Caco-2 (cell line): ENCODE results near the gene HNRNPA2B1. TPM values are rescaled to one million over a fixed set of nuclear protein-coding genes. Genes with fewer than 3 reads are reported as not detected.

Experiments used
- BruUV-seq: library from RNA; stranded (reverse); fragments of 400-500 nt; replicated peaks from 2 replicates; lab custom pipeline; 2021; lab: Mats Ljungman, UMichigan
- CTCF ChIA-PET: fragments of 300-600 bp; sonication (Branson Sonifier 250); formaldehyde crosslinking; loops from one replicate; lab custom pipeline; 2022; ENCODE audit warnings: antibody characterized with exemption; lab: Charles Lee
- POLR2A ChIA-PET: fragments of 300-600 bp; sonication (Branson Sonifier 250); formaldehyde crosslinking; loops from one replicate; lab custom pipeline; 2022; ENCODE audit warnings: antibody characterized with exemption; lab: Charles Lee
- DNase-seq, 2 experiments: peaks; one replicate each; pipeline versions ENCODE4 v3.0.0 to v3.0.0-alpha.2; 2020 to 2022
- H3K27me3 ChIP-seq: replicated peaks from 2 replicates; pipeline ENCODE4 v1.6.0; 2011; ENCODE audit warnings: low read length; ENCODE audit not compliant: control insufficient read depth, insufficient read depth
- H3K36me3 ChIP-seq: 2 replicates; pipeline ENCODE4 v1.5.1; 2011; ENCODE audit warnings: low read length; ENCODE audit not compliant: control insufficient read depth, insufficient read depth
- H3K4me1 ChIP-seq: fragments of 250-450 bp; sonication (Bioruptor Pico); 2 replicates; pipeline ENCODE4 v1.5.1; 2020; ENCODE audit warnings: mild to moderate bottlenecking
- H3K4me3 ChIP-seq: 2 replicates; pipeline ENCODE4 v1.5.1; 2011; ENCODE audit warnings: low read depth, mild to moderate bottlenecking, control low read depth, low read length
- H3K9me3 ChIP-seq: fragments of 250-450 bp; sonication (Bioruptor Pico); 2 replicates; pipeline ENCODE4 v1.5.1; 2020; ENCODE audit warnings: mild to moderate bottlenecking, moderate library complexity
- H3K27ac Mint-ChIP-seq: one replicate; pipeline ENCODE4 v1.8.0; 2022; ENCODE audit warnings: mixed read lengths; ENCODE audit not compliant: unreplicated experiment
- H3K27me3 Mint-ChIP-seq: one replicate; pipeline ENCODE4 v1.8.0; 2022; ENCODE audit warnings: mixed read lengths; ENCODE audit not compliant: insufficient read depth, unreplicated experiment
- H3K36me3 Mint-ChIP-seq: one replicate; pipeline ENCODE4 v1.8.0; 2022; ENCODE audit warnings: mild to moderate bottlenecking, mixed read lengths; ENCODE audit not compliant: insufficient read depth, unreplicated experiment
- H3K4me1 Mint-ChIP-seq: one replicate; pipeline ENCODE4 v1.8.0; 2022; ENCODE audit warnings: low read depth, mixed read lengths; ENCODE audit not compliant: unreplicated experiment
- H3K4me3 Mint-ChIP-seq: one replicate; pipeline ENCODE4 v1.8.0; 2022; ENCODE audit warnings: mild to moderate bottlenecking, moderate library complexity, mixed read lengths; ENCODE audit not compliant: unreplicated experiment
- H3K9me3 Mint-ChIP-seq: one replicate; pipeline ENCODE4 v1.8.0; 2022; ENCODE audit warnings: mixed read lengths; ENCODE audit not compliant: unreplicated experiment
- intact Hi-C: fragments of 100-400 bp; cut with micrococcal nuclease; formaldehyde crosslinking; loops from one replicate; pipeline ENCODE4 v1.10.0; 2022; ENCODE audit not compliant: unreplicated experiment
- total RNA-seq: library from RNA; stranded (reverse); gene quantifications from 2 replicates; pipeline ENCODE4 v1.2.3, GENCODE V29; 2022
- TF ChIP-seq, protein P1 (sequence below), 2 experiments: fragments of 200-600 bp in 1 of 2; IDR thresholded peaks; 1 replicate in 1 of 2; 2 replicates in 1 of 2; pipeline versions ENCODE4 v1.5.1 to v1.8.0; 2011 to 2022; ENCODE audit warnings: antibody characterized with exemption in 1 of 2, control low read depth in 1 of 2, inconsistent platforms in 1 of 2, low read depth in 1 of 2, low read length in 1 of 2, mild to moderate bottlenecking in 1 of 2, moderate library complexity in 1 of 2; ENCODE audit not compliant: insufficient read depth in 1 of 2, severe bottlenecking in 1 of 2, unreplicated experiment in 1 of 2

HNRNPA2B1 gene
- total RNA-seq, 1 experiment from 2014 or later: 799 TPM

DNA sequence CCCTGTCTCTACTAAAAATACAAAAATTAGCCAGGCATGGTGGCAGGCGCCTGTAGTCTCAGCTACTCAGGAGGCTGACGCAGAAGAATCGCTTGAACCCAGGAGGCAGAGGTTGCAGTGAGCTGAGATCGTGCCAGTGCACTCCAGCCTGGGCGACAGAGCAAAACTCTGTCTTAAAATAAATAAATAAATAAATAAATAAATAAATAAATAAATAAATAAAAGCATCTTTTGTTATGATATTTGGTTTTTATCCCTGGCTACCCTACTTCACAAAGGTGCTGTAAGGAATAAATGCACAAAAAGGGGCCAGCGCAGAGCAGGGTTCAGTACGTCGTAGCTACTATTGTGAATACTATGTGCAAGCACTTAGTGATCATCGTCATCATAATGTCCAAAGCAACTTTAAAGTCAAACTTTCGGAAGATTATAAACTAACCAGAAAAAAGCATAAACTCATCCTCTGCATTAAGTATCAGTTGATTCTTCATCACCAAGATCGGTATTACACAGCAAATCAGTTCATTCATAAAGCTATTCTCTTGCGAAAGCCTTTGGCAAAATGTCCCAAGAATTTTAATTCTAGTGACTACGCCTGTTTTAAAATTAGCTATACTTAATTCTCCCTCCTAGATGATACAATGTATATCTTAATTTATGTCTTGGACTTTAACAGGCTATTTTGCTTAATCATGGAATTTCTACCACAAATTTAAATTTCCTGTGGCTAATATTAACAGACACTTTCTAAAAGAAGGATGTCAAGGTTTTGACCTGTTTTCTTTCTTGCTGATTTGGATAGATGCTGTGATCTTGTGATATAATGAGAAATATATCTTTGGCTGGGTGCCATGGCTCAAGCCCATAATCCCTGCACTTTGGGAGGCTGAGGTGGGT lies 56.1 kb downstream of the HNRNPA2B1 start:
- BruUV-seq: no TSS peak
- H3K27ac Mint-ChIP-seq: no peak overlapping the region

DNA sequence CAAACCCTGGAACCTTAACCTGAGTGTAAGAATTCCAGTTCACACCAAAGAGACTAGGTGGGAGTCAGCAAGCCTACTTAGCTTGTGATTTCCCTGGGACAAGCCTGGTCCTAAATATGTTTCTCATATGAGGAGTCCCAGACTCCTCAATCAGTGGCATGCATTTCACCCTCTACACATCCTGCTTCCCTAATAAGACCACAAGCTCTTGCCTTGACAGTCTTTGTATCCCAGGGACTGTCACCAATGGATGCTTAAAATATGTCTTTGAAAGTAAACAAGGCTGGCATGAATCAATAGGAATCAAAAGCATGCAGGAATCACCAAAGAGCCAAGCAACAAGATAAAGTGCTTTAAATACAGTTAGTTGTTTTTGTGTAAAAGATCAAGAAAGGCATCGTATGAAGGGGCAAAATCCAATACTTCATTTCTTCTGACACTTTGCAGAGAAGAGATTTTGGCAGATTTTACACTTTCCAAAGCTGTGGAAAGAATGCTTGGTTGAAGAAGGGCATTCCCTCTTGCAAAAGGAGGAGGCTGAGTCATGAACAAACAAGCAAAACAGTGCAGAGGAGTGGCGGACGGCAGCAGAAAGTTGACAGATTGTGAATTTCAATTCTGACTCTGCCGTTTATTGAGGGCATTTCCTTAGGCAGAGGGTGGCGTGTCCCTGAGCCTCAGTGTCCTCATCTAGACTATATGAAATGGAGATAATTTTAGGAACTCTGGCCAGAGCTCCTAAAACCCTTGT lies 57.1 kb downstream of the HNRNPA2B1 start:
- Mint-ChIP-seq H3K9me3 (no peaks in the 10 kb centered on the region), H3K27me3 (no peaks in the 10 kb centered on the region), H3K27ac (no peak overlapping the region), H3K4me3 (no peak overlapping the region), H3K36me3 (peaks cover 6% of the 10 kb centered on the region), H3K4me1 (peaks cover 8% of the 10 kb centered on the region)
- H3K4me3 ChIP-seq: no peak overlapping the region
- H3K27me3 ChIP-seq: no peaks in the 10 kb centered on the region
- ChIA-PET POLR2A (no interaction called here), CTCF (interaction anchor here (0.5 to 0.6 kb wide), 2 partner anchors 215 to 1036 kb away, joined by 4 read pairs; no protein-coding TSS in a partner anchor)
- BruUV-seq: no TSS peak
- TF ChIP-seq, protein P1, sequence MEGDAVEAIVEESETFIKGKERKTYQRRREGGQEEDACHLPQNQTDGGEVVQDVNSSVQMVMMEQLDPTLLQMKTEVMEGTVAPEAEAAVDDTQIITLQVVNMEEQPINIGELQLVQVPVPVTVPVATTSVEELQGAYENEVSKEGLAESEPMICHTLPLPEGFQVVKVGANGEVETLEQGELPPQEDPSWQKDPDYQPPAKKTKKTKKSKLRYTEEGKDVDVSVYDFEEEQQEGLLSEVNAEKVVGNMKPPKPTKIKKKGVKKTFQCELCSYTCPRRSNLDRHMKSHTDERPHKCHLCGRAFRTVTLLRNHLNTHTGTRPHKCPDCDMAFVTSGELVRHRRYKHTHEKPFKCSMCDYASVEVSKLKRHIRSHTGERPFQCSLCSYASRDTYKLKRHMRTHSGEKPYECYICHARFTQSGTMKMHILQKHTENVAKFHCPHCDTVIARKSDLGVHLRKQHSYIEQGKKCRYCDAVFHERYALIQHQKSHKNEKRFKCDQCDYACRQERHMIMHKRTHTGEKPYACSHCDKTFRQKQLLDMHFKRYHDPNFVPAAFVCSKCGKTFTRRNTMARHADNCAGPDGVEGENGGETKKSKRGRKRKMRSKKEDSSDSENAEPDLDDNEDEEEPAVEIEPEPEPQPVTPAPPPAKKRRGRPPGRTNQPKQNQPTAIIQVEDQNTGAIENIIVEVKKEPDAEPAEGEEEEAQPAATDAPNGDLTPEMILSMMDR (IDR thresholded peaks at IDR 0.05; ENCODE audit: insufficient read depth in 1 of 2, low read depth in 1 of 2, low read length in 1 of 2, severe bottlenecking in 1 of 2, unreplicated experiment in 1 of 2): no peak
- H3K9me3 ChIP-seq: 0 out of 2 replicates have a peak, but pooled peaks cover 2% of the 10 kb centered on the region
- no peaks in the 10 kb centered on the region for H3K36me3 ChIP-seq
- no peaks in the 10 kb centered on the region for H3K4me1 ChIP-seq
- no peak for DNase-seq
- intact Hi-C loops: no loop called here

More for the DNA sequence above, 56.1 kb downstream of the HNRNPA2B1 start:
- Mint-ChIP-seq H3K4me3 (no peak overlapping the region), H3K27me3 (no peaks in the 10 kb centered on the region), H3K4me1 (peaks cover 8% of the 10 kb centered on the region), H3K36me3 (peaks cover 6% of the 10 kb centered on the region), H3K9me3 (no peaks in the 10 kb centered on the region)
- 0 out of 2 replicates have a peak, but pooled peaks cover 2% of the 10 kb centered on the region for H3K9me3 ChIP-seq
- no peaks in the 10 kb centered on the region for H3K27me3 ChIP-seq
- H3K4me1 ChIP-seq: no peaks in the 10 kb centered on the region
- TF ChIP-seq, protein P1 (IDR thresholded peaks at IDR 0.05; ENCODE audit: insufficient read depth in 1 of 2, low read depth in 1 of 2, low read length in 1 of 2, severe bottlenecking in 1 of 2, unreplicated experiment in 1 of 2): no peak
- H3K36me3 ChIP-seq: no peaks in the 10 kb centered on the region
- H3K4me3 ChIP-seq: no peak overlapping the region
- ChIA-PET POLR2A (no interaction called here), CTCF (interaction anchor here (0.6 kb wide), 1 partner anchor 1035 kb away, joined by 4 read pairs; no protein-coding TSS in a partner anchor)
- no peak for DNase-seq
- intact Hi-C loops: no loop called here

DNA sequence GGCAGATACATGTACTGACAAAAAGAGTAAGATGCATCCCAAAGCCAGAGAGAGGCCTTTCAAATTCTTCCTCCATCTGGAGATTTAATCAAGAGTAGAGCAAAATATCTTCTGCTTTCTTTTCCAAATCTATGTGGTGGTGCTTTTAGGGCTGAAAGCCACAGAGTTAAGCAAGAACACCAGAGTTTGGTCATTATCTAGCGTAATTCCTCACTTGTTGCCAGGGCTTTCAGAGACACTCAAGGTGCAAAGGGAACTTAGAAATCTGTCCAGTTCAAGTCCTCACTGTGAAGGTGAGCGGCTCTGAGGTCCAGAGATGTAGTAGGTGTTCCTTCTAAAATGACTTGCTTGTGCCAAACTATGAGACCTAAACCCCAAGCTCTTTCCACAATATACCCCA lies 59.5 kb downstream of the HNRNPA2B1 start:
- ChIA-PET CTCF (no interaction called here), POLR2A (no interaction called here)
- Histone ChIP-seq H3K27me3 (no peaks in the 10 kb centered on the region), H3K4me1 (no peaks in the 10 kb centered on the region), H3K9me3 (no peaks in the 10 kb centered on the region; the same call in 1 of the 2 replicates), H3K4me3 (no peak overlapping the region), H3K36me3 (no peaks in the 10 kb centered on the region)
- no peak overlapping the region for H3K27ac Mint-ChIP-seq
- no peaks in the 10 kb centered on the region for H3K27me3 Mint-ChIP-seq
- H3K36me3 Mint-ChIP-seq: no peaks in the 10 kb centered on the region
- TF ChIP-seq, protein P1 (IDR thresholded peaks at IDR 0.05; ENCODE audit: insufficient read depth in 1 of 2, low read depth in 1 of 2, low read length in 1 of 2, severe bottlenecking in 1 of 2, unreplicated experiment in 1 of 2): no peak
- H3K4me1 Mint-ChIP-seq: peaks cover 8% of the 10 kb centered on the region
- no peak for DNase-seq
- intact Hi-C loops: no loop called here
- no peaks in the 10 kb centered on the region for H3K9me3 Mint-ChIP-seq
- no peak overlapping the region for H3K4me3 Mint-ChIP-seq
- no TSS peak for BruUV-seq
